DMS53 treated with DMSO at 0.1 percent for 48 hours (cell line): Measurements from ENCODE around the gene SLC7A8.

Experiments used
- DNase-seq: peaks from one replicate; lab custom pipeline; 2025; ENCODE audit not compliant: unreplicated experiment; lab: John Stamatoyannopoulos, UW

SLC7A8 gene

GRCh38 chr14:23097786-23098185 lies 85.7 kb downstream of the SLC7A8 start:
- DNase-seq = no peak

- DNase-seq = no peak
Measured at GRCh38 chr14:23095196-23096108, 88.0 kb downstream of the SLC7A8 start, which contains the start of gene C14orf119. Gene C14orf119, plus strand, starts transcription at chr14:23095505. Its CDS starts 2,154 bp downstream, at chr14:23097659.

GRCh38 chr14:23094666-23095195 lies 88.7 kb downstream of the SLC7A8 start, which contains the start of gene ACIN1:
Gene ACIN1, minus strand, starts transcription at chr14:23095136. Its CDS starts 24 bp downstream, at chr14:23095112.
- DNase-seq = no peak

GRCh38 chr14:23093991-23094665 lies 89.3 kb downstream of the SLC7A8 start:
- no peak for DNase-seq

- DNase-seq = no peak
Measured at GRCh38 chr14:23093526-23093925, 89.9 kb downstream of the SLC7A8 start.

GRCh38 chr14:23093104-23093503 lies 90.4 kb downstream of the SLC7A8 start:
- no peak for DNase-seq

GRCh38 chr14:23091294-23092225 lies 91.9 kb downstream of the SLC7A8 start:
- no peak for DNase-seq

GRCh38 chr14:23090254-23090636 lies 93.2 kb downstream of the SLC7A8 start:
- no peak for DNase-seq

- no peak for DNase-seq
Measured at GRCh38 chr14:23089498-23090253, 93.8 kb downstream of the SLC7A8 start.

- DNase-seq = no peak
Measured at GRCh38 chr14:23086565-23086964, 96.9 kb downstream of the SLC7A8 start.

GRCh38 chr14:23085458-23085857 lies 98.0 kb downstream of the SLC7A8 start:
- no peak for DNase-seq

- DNase-seq = no peak
Measured at GRCh38 chr14:23080474-23080873, 103.0 kb downstream of the SLC7A8 start.

- no peak for DNase-seq
Measured at GRCh38 chr14:23079716-23080115, 103.7 kb downstream of the SLC7A8 start.

- DNase-seq = no peak
Measured at GRCh38 chr14:23078692-23079116, 104.8 kb downstream of the SLC7A8 start.

GRCh38 chr14:23077962-23078361 lies 105.5 kb downstream of the SLC7A8 start:
- no peak for DNase-seq

GRCh38 chr14:23076785-23077408 lies 106.6 kb downstream of the SLC7A8 start:
- no peak for DNase-seq
